HG03575 (cell line): ENCODE results near the gene GPS1.
"Not testable (repeated sequence)": the region's sequence is repeated elsewhere in the genome, so short reads cannot be mapped to it uniquely, and the experiment has no call there.

ENCODE experiments used
- ATAC-seq: cut with Tn5 transposase; IDR thresholded peaks from one replicate; pipeline ENCODE4 v1.9.1; 2021; ENCODE audit not compliant: unreplicated experiment, insufficient number of reproducible peaks, low FRiP score; ENCODE audit errors: extremely low read depth

Gene GPS1

GRCh38 chr17:82037889-82038195 is 13.9 kb upstream of the GPS1 start:
- no peak for ATAC-seq

- ATAC-seq: not testable (repeated sequence)
Measured at GRCh38 chr17:82038796-82039409, 12.8 kb upstream of the GPS1 start.

- no peak for ATAC-seq
Measured at GRCh38 chr17:82039695-82040299, 11.9 kb upstream of the GPS1 start.

DNA sequence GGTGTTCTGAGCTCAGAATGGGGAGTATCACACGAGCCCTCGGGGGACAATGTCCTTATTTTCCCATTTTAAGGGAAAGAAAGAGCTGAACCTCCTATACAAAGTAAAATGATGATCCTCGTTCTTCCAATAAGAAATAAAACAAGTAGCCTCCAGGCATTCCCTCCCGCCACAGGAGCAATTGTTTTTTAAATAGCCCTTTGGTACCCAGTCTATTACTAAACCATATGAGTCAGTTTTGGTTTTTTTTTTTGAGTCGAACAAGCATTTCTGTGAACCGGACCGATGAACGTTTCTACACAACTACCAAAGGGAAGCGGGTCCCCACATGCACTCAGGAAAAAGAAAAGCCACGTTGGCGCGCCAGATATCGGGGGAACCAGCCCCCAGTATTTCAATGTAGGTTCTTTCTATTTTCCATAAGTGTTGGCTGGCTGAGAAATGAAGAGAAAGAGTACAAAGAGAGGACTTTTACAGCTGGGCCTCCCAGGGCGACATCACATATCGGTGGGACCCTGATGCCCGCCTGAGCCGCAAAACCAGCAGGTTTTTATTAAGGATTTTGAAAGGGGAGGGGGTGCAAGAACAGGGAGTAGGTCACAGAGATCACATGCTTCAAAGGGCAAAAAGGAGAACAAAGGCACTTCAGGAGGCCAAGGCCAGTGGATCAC is 10.4 kb upstream of the GPS1 start:
- no peak for ATAC-seq

DNA sequence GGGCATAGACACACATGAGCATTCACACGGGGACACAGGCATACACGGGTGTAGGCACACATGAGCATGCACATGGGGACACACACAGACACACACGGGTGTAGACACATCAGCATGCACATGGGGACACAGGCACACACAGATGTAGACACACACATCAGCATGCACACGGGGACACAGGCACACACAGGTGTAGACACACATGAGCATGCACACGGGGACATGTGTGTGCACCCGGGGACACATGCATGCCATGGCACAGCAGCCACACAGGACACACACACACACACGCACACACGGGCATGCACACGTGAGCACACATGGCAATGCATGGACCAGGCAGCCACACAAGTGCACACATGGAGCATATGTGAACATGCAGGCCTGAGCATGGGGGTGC is 9.0 kb upstream of the GPS1 start:
- ATAC-seq: no peak

GRCh38 chr17:82043507-82043906 is 8.2 kb upstream of the GPS1 start:
- ATAC-seq: no peak

DNA sequence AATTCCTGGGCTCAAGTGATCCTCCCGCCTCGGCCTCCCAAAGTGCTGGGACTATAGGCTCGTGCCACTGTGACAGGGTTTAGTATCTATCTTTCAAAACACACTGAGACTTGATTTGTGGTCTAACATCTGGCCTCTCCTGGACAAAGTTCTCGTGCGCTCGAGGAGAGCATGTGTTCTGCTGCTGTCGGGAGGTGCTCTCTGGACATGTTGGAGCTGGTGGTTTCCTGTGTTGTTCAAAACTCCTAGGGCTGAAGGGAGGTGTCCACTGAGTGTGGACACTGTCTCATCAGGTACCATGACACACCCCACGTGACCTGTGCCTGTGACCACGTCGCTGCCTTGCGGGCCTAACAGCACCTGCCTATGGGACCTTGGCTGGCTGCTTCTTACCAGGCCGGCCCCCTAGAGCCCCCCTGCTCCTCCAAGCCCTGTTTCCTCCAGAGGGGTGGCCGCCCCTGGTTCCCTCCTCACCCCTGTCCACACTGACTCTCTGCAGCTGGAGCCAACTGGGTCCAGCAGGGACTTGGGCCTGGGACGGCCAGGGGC is 5.7 kb upstream of the GPS1 start:
- ATAC-seq: no peak

GRCh38 chr17:82046903-82047302 is 4.8 kb upstream of the GPS1 start:
- ATAC-seq: no peak

DNA sequence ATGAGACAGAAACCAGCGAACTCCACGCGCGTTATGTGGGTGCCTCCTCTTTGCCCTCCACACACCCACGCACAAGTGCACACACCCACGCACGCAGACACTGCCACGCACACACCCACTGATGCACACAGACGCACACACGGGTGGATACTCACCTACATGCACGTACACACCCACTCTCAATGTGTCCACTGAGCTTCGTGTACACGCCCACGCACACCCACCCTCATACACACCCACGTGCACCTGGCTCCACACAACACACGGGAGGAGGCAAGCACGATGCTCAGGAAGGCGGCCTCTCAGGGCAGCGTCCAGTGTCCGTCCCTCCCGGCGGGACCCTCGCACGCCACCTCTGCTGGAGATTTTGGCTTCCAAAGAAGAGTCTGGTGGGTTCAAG is 4.3 kb upstream of the GPS1 start:
- no peak for ATAC-seq

- no peak for ATAC-seq
Measured at GRCh38 chr17:82047914-82048570, 3.7 kb upstream of the GPS1 start.

- ATAC-seq: no peak
Measured at GRCh38 chr17:82048571-82048971, 3.1 kb upstream of the GPS1 start.

DNA sequence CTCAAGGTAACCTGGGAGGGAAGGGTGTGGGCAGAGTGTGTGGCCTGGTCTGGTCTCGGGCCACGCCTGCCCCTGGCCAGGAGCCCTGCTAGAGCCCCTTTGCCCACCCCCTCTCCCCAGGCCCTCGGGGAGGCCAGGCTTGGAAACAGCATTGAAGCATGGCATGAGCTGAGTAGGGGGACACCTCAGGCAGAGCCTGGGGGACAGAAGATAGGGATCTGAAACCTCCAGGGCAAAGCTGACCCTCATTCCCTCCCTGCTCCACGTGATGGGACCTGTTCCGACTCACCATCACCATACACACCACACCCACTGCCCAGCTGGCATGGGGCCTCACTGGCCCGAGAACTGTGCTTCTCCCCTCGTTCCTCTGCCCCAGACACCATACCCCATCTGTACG is 2.6 kb upstream of the GPS1 start:
- ATAC-seq: no peak

DNA sequence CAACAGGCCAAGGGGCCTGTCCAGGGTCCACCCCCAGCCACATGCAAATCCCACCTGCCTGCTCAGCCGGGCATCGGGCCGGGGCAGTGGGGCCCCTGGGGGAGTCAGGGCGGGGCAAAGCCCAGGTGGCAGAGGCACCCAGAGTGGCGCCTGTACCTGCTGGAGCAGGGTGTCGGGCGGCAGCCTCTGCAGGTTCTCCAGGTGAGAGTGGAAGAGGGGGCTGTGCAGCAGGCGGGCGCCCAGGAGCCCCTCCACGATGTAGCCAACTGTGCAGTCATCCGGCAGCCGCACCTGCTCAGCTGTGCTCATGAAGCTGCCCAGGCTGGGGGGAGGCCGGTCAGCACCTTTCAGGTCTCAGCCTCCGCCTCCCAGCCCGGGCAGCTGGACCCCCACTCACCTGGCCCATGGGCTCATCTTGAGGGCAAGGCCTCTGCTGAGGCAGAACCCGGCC is 2.2 kb upstream of the GPS1 start:
- no peak for ATAC-seq

GRCh38 chr17:82050152-82050760 is 1.4 kb upstream of the GPS1 start:
- ATAC-seq: no peak

- no peak for ATAC-seq
Measured at GRCh38 chr17:82050761-82051641, 697 bp upstream of the GPS1 start.

GRCh38 chr17:82052638-82053059 is 951 bp downstream of the GPS1 start:
- no peak for ATAC-seq

DNA sequence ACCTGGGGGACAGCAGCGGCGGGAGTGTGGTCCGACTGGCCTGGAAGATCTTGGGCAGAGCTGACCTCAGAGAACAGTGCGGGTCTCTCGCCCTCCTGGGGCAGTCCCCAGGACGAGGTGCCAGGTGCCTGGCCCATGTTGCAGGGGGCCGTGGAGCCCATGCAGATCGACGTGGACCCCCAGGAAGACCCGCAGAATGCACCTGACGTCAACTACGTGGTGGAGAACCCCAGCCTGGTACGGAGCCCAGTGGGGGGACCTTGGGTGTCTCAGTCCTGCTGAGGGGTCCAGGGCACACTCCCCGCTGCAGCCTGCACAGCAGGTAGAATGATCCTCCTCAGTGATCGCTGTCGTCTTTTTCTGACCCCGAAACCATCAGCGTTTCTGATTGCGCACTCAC is 1.4 kb downstream of the GPS1 start:
- no peak for ATAC-seq

GRCh38 chr17:82053556-82054263 is 2.0 kb downstream of the GPS1 start:
- no peak for ATAC-seq
